AG10803 (cell line): ENCODE measurements around the gene XPR1.

ENCODE experiments used
- DNase-seq: peaks from one replicate; pipeline ENCODE4 v3.0.0; 2010; ENCODE audit warnings: low read depth
- H3K4me3 ChIP-seq: 2 replicates; pipeline ENCODE4 v1.5.1; 2011; ENCODE audit warnings: mild to moderate bottlenecking, low read length, control low read depth
- TF ChIP-seq, protein P1 (sequence below): conservative IDR thresholded peaks from 2 replicates; pipeline ENCODE4 v1.5.1; 2011; ENCODE audit warnings: mild to moderate bottlenecking, low read length, control low read depth, inconsistent platforms

The XPR1 gene

DNA sequence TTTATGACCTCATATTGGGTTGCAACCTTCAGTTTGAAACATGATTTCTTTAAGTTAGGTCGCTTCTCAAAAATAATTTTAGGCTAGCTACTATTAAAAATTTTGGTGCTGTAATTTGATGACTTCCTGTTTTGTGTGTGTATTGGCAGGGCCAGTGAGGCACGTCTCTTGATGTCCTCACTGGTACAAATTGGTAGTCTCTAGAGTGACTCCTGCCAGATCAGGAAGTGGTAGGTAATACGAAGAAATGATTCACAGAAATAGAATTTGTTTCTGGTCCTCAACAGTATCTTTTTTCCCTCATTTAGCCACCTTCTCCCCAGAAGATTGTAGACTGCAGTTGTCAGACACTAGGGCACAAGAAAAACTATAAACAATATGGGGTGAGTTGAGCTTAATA lies 160.0 kb downstream of the XPR1 start:
- H3K4me3 ChIP-seq = no peak overlapping the region
- TF ChIP-seq, protein P1, sequence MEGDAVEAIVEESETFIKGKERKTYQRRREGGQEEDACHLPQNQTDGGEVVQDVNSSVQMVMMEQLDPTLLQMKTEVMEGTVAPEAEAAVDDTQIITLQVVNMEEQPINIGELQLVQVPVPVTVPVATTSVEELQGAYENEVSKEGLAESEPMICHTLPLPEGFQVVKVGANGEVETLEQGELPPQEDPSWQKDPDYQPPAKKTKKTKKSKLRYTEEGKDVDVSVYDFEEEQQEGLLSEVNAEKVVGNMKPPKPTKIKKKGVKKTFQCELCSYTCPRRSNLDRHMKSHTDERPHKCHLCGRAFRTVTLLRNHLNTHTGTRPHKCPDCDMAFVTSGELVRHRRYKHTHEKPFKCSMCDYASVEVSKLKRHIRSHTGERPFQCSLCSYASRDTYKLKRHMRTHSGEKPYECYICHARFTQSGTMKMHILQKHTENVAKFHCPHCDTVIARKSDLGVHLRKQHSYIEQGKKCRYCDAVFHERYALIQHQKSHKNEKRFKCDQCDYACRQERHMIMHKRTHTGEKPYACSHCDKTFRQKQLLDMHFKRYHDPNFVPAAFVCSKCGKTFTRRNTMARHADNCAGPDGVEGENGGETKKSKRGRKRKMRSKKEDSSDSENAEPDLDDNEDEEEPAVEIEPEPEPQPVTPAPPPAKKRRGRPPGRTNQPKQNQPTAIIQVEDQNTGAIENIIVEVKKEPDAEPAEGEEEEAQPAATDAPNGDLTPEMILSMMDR = no peak
- no peak for DNase-seq

DNA sequence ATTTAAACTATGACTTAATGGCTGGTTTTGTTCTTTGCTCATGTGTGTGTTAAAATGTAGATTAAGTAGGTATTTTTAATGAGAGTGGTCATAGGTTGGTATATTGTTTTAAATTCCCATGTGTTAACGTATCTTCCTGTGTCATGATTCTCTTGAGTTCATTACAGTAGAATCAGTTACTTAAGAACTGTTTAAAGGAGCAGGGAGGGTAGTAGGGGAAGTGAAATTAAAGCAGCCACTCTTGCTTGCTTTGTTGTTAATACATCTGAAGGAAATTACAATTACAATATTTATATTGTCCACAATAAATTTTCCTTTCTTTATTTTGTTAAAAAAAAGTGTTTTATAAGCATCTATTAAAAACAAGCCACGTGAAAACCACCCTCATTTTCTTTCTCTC lies 161.6 kb downstream of the XPR1 start:
- TF ChIP-seq, protein P1 = no peak
- DNase-seq = no peak
- no peak overlapping the region for H3K4me3 ChIP-seq

DNA sequence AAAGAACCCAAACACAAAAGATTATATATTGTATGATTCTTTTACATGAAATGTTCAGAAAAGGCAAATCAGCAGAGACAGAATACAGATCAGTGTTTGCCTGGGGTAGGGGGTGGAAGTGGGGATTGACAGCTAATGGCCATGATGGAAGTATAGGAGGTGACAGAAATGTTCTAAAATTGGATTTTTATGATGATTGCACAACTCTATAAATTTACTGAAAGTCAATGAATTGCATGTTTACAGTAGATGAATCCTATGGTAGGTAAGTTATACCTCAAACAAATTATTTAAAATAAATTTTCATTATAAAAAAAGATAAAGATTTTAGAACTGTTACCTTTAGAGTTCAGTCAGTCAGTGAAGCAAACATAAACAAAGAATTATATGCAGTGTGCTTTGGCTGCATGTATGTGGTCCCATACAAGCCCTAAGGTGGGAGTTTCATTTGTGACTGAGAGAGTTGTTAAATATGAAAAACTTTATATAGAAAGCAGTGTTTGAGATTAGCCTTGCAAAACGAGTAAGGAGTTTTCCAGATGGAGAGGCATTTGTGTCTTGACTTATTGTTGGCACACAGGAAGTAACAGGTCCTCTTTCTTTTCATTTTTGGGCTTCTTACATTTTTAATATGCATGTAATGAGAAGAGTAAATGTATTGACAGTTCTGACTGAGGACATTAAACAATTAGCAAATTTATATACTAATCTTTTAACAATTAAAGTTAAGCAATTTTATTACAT lies 165.2 kb downstream of the XPR1 start:
- TF ChIP-seq, protein P1 = no peak
- H3K4me3 ChIP-seq = no peak overlapping the region

DNA sequence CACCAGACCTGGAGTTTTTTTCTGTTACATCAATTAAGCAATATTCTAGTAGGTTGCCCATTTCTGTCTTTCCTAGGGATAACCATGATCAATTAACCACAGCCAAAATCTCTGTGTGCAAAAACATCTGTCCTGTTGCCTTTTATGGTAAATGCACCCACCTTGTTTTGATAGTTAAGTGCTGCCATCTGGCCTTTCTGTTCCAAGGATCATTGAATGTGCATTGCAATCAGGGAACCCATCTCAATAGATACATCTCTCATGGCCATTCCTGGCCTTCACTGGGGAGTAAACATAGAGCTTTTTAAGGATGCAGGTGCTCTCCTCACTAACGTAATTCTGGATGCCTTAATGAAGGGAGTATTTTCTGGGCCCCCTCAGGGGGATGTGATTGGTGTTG lies 169.1 kb downstream of the XPR1 start:
- TF ChIP-seq, protein P1 = no peak
- DNase-seq = no peak
- no peak overlapping the region for H3K4me3 ChIP-seq

More for the DNA sequence above, 165.2 kb downstream of the XPR1 start:
- no peak for DNase-seq

DNA sequence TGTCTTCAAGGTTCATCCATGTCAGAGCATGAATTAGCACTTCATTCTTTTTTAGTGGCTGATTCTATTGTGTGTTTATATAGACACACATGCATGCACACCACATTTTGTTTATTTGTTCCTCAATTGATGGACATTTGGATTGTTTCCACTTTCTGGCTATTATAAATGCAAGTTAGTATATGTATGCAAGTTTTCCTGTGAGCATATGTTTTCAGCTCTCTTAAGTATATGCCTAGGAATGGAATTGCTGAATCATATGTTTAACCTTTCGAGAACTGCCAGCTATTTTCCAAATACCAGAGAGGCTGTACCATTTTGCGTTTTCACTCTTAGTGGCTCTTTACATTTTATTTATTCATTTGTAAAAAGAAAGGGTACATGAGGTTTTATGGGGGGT lies 171.0 kb downstream of the XPR1 start:
- TF ChIP-seq, protein P1 = no peak
- DNase-seq = no peak
- H3K4me3 ChIP-seq = no peak overlapping the region

DNA sequence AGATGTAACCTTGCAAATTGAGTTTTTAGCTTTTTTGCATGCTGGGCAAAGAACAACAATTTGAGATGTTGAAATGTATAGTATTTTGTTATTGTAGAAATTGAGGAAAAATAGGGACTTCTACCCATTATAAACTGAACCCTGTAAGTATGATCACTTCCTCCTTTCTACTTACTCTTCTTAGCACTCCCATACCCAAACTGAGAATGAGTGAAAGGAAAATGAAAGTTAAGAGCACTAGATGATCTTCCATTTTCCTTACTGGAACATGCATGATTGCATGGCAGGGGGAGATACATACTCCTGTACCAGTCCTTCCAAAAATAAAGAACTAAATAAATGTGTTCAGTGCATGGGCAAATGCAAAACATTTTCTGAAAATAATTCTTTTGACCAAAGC lies 173.5 kb downstream of the XPR1 start:
- no peak for DNase-seq
- TF ChIP-seq, protein P1 = no peak
- no peak overlapping the region for H3K4me3 ChIP-seq

DNA sequence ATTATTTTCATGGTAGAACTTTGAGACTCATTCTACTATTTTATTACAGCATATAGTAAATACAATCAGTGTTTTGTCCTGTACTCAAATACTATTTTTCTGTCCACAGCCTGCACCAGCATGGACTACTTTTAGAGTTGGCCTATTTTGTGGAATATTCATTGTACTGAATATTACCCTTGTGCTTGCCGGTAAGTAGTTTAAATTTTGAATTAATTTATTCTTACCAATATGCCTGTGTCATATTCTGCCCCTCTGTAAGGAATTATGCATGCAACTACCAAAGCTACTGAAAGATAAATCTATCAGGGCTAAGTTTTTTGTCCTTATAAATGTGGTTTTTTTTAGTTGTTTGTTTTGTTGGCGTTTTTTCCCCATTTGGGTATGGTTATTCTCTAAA lies 179.5 kb downstream of the XPR1 start:
- TF ChIP-seq, protein P1 = no peak
- DNase-seq = no peak
- H3K4me3 ChIP-seq = no peak overlapping the region
